Astrocyte (in vitro differentiated cells and primary cell): ENCODE results near the gene GRIK5.

Source experiments
- EZH2 ChIP-seq: IDR thresholded peaks from 2 replicates; pipeline ENCODE4 v1.6.1; 2012; ENCODE audit warnings: mild to moderate bottlenecking, low read length, inconsistent platforms; ENCODE audit not compliant: insufficient read depth
- TF ChIP-seq, protein P1 (sequence below): IDR thresholded peaks from 2 replicates; pipeline ENCODE4 v1.5.1; 2011; ENCODE audit warnings: low read depth, mild to moderate bottlenecking, inconsistent platforms, low read length, moderate library complexity; ENCODE audit not compliant: insufficient read depth

DNA sequence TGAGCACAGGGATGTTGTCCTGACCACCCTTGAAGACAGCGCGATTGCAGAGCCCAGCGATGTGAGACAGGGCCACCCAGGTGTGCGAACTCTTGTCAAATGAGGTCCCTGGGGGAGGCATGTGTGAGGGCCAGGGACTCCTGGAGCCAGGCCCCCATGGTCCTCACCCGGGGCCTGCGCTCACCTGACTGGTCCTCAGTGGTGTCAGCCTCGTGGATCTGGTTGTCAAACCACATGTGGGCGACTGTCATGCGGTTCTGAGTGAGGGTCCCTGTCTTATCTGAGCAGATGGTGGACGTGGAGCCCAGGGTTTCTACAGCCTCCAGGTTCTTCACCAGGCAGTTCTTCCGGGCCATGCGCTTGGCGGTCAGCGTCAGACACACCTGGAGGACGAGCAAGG, 88.3 kb downstream of the GRIK5 start:
- TF ChIP-seq, protein P1, sequence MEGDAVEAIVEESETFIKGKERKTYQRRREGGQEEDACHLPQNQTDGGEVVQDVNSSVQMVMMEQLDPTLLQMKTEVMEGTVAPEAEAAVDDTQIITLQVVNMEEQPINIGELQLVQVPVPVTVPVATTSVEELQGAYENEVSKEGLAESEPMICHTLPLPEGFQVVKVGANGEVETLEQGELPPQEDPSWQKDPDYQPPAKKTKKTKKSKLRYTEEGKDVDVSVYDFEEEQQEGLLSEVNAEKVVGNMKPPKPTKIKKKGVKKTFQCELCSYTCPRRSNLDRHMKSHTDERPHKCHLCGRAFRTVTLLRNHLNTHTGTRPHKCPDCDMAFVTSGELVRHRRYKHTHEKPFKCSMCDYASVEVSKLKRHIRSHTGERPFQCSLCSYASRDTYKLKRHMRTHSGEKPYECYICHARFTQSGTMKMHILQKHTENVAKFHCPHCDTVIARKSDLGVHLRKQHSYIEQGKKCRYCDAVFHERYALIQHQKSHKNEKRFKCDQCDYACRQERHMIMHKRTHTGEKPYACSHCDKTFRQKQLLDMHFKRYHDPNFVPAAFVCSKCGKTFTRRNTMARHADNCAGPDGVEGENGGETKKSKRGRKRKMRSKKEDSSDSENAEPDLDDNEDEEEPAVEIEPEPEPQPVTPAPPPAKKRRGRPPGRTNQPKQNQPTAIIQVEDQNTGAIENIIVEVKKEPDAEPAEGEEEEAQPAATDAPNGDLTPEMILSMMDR = no peak
- no peak for TF ChIP-seq EZH2
